Omental fat pad (tissue), 4 donors: ENCODE data around the gene CARNS1. TPM values are rescaled to one million over a fixed set of nuclear protein-coding genes. Genes with fewer than 3 reads are reported as not detected.
"Not testable (repeated sequence)": the region's sequence is repeated elsewhere in the genome, so short reads cannot be mapped to it uniquely, and the experiment has no call there.

ENCODE experiments used
- ATAC-seq: fragments of 150-250 bp; one replicate; pipeline ENCODE4 v1.9.1; 2016; ENCODE audit warnings: mild to moderate bottlenecking, moderate library complexity; ENCODE audit not compliant: low FRiP score
- DNase-seq: peaks from one replicate; pipeline ENCODE4 v3.0.0-alpha.2; 2019; ENCODE audit warnings: low spot score
- total RNA-seq, 4 donors: library from RNA; depleted of rRNA; stranded (reverse); fragments of >200 nt; gene quantifications; one replicate each; pipeline ENCODE4 v1.1.0, GENCODE V29; 2016
- TF ChIP-seq, protein P1 (sequence below), 3 donors: fragments of 450-650 bp; IDR thresholded peaks; one replicate each; pipeline ENCODE4 v1.5.1; 2016 to 2017; ENCODE audit warnings: antibody characterized with exemption in 3 of 3, mild to moderate bottlenecking in 3 of 3, moderate library complexity in 2 of 3

CARNS1 gene
- total RNA-seq, 4 donors from 2014 or later: 0.47 to 42.6 (median 7.5) TPM

DNA sequence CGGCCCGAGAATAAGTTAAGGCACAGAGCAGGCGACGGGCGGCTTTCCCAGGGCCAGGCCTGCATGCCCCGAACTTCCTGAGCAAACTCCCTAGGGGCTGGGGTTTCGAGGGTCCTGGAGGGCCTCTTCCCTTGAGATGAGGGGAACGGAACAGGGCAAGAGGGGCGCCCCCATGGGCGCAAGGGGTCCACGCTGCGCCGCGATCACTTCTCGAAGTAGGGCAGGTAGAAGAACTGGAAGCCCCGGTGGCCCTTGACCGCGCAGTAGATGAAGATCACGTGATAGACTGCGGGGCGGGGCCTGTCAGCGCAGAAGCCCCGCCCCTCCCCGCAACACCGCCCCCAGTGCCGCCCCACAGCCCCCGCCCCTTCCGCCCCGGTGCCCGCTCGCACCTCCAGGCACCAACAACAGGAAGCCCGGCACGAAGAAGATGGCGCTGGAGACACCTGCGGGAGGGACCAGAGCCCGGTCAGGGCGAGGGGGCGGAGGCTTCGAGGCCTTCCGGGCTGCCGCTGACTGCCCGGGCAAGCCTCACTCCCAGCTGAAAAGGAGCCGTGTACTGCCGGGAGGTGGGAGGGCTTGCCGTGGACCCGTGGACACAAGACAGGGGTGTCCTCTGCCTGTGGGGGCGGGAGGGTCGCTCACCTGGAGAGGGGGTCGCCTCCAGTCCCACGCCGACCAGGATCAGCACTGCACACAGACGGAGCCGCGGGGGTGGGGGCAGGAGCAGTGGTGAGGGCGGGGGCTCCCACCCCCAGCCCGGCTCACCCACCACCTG, 49.1 kb downstream of the CARNS1 start:
- DNase-seq (peak; percentile 63), ATAC-seq (peak; percentile 65)
- TF ChIP-seq, protein P1, sequence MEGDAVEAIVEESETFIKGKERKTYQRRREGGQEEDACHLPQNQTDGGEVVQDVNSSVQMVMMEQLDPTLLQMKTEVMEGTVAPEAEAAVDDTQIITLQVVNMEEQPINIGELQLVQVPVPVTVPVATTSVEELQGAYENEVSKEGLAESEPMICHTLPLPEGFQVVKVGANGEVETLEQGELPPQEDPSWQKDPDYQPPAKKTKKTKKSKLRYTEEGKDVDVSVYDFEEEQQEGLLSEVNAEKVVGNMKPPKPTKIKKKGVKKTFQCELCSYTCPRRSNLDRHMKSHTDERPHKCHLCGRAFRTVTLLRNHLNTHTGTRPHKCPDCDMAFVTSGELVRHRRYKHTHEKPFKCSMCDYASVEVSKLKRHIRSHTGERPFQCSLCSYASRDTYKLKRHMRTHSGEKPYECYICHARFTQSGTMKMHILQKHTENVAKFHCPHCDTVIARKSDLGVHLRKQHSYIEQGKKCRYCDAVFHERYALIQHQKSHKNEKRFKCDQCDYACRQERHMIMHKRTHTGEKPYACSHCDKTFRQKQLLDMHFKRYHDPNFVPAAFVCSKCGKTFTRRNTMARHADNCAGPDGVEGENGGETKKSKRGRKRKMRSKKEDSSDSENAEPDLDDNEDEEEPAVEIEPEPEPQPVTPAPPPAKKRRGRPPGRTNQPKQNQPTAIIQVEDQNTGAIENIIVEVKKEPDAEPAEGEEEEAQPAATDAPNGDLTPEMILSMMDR (IDR thresholded peaks at IDR 0.05): no peak

DNA sequence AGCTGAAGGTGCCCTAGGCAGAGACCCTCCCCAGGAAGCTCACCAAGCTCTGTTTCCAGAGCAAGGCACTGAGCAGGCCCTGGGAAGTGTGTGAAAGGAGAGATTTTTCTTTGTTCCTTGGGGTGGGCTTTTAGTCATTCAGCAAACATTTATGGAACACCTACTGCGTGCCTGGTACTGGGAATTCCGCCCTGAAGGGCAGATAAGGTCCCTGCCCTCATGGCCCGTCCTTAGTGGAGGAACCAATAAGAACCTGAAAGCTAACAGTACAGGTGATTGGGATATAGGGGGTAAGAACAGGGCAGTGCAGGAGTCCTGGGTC, 49.7 kb downstream of the CARNS1 start:
- ATAC-seq (no peak), DNase-seq (no peak)
- TF ChIP-seq, protein P1 (IDR thresholded peaks at IDR 0.05): no peak

DNA sequence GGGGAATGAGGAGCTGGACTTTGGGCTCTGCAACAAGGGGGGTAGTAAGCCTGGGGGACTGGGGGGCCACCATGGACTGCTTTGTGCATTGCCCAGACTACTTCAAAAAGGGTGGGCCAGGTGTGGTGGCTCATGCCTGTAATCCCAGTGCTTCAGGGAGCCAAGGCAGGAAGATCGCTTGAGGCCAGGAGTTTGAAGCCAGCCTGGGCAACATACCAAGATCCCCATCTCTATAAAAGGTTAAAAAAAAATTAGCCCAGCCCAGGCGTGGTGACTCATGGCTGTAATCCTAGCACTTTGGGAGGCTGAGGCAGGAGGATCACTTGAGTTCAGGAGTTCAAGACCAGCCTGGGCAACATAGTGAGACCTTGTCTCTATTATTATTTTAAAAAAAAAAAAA, 50.1 kb downstream of the CARNS1 start:
- ATAC-seq, DNase-seq: not testable (repeated sequence)

DNA sequence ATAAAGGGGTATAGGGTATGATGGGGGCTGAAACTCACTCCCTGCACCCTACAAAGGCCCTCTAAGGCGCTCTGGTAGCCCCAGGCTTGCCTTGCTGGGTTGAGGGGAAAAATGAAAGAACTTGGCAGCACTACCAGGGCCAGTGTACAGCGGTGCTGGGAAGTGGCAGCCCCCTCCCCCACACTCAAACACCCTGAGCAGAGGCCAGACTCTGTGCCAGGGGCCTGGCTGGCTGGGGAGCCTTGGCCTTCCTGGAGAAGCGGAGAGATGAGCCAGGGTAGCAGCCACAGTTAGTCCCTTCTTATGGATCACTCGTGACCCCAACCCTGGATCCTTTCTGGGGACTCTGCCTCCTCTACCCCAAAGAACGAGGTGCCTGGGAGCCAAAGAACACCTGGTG, 50.9 kb downstream of the CARNS1 start:
- TF ChIP-seq, protein P1 (IDR thresholded peaks at IDR 0.05): no peak
- ATAC-seq (no peak), DNase-seq (no peak)

DNA sequence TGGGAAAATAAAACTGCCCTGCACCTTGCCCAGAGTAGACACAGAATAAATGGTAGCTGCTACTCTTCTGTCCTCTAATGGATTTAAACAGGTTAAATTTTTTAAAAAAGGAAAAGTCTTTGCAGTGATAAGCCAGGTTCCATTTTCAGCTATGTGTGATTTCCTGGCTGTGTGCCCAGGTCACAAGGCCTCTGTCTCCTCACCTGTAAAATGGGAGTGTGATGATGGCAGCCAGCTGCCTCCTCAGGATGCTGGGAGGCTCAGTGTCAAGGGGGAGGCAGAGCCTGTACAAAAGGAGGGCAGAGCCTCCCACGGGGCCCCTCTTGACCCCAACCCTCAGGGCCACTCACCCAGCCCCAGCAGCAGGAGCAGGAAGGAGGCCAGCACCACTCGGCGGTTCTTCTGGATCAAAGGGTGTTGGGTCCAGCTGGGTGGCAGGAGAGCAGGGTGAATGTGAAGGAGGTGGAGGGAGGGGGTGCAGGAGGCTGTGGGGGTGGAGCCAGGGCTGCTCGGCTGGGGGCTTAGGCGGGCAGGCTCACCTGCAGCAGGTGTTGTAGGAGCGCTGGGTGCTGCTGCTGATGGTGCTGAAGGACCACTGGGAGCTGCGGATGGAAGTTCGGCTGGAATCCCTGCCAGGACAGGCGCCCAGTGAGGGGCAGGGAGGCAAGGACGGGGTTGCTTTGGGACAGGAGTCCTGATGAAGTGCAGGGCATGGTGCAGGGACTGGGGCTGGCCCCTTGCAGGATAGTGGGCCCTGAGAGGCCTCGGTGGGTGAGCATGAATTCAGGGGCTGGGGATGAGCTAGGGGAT, 51.7 kb downstream of the CARNS1 start:
- ATAC-seq: no peak
- DNase-seq: no peak
- TF ChIP-seq, protein P1 (IDR thresholded peaks at IDR 0.05): no peak

DNA sequence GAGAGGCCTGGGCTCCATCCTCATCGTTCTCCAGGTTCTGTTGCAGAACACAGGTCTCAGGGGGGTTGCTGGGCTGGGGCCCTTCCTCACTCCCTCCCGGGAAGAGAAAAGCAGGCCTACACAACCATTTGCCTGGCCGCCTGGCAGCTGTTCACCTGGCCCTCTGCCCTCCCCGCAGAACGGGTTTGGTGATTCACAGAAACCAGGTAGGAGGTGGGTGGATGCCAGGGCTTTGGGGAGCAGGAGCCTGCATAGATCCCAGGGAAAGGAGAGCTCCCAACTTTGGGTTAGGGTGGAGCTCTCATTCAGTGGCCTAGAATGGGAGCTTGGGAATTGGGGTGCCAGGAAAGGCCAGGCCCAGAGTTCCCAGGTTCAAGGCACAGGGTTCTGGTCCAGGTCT, 52.6 kb downstream of the CARNS1 start:
- DNase-seq (peak; percentile 45), ATAC-seq (peak; percentile 35)
- TF ChIP-seq, protein P1 (IDR thresholded peaks at IDR 0.05): no peak

DNA sequence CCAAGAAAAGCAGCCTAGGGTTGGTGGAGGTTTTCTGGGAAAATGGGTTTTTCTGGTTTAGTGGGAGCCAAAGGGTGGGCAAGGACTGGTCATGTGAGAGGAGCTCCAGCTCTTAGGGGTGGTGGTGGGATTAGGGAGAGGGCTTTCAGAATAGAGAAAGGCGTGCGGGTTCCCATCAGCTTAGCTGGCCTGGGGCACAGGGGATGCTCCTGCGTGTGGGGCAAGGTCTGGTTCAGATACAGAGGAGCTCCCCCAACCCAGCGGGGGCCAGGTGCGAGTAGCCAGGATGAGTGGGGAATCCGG, 52.9 kb downstream of the CARNS1 start:
- TF ChIP-seq, protein P1 (IDR thresholded peaks at IDR 0.05): no peak
- DNase-seq (no peak), ATAC-seq (no peak)
